ENCODE measurements around the gene C9orf50.

Gene C9orf50

DNA sequence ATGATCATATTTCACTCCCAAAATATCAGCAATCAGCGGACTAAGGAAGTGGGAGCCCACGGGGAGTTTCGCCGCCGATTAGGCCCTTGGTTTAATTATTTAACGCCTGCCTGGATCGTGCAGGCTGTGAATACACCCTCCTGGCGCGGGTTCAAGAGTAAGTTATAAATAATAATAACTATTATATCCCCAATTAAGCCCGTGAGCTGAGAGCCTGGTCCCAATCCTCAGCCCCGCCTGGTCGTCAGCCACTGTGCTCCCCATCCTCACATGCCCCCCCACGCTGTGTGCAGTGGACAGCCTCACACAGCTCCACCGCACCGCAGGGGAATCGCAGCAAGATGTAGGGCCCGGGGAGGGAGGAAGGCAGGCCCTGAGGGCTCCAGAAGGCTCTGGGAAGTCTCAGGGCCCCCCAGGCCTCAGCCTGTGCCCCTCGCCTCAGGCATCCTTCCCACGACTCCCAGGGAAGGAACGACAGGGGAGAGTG is 33.7 kb upstream of the C9orf50 start:
- no peak for DNase-seq (ENCODE audit: low spot score)
- TF ChIP-seq, protein P1, sequence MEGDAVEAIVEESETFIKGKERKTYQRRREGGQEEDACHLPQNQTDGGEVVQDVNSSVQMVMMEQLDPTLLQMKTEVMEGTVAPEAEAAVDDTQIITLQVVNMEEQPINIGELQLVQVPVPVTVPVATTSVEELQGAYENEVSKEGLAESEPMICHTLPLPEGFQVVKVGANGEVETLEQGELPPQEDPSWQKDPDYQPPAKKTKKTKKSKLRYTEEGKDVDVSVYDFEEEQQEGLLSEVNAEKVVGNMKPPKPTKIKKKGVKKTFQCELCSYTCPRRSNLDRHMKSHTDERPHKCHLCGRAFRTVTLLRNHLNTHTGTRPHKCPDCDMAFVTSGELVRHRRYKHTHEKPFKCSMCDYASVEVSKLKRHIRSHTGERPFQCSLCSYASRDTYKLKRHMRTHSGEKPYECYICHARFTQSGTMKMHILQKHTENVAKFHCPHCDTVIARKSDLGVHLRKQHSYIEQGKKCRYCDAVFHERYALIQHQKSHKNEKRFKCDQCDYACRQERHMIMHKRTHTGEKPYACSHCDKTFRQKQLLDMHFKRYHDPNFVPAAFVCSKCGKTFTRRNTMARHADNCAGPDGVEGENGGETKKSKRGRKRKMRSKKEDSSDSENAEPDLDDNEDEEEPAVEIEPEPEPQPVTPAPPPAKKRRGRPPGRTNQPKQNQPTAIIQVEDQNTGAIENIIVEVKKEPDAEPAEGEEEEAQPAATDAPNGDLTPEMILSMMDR (IDR thresholded peaks at IDR 0.05; ENCODE audit: extremely low read depth, missing control alignments) = no peak

DNA sequence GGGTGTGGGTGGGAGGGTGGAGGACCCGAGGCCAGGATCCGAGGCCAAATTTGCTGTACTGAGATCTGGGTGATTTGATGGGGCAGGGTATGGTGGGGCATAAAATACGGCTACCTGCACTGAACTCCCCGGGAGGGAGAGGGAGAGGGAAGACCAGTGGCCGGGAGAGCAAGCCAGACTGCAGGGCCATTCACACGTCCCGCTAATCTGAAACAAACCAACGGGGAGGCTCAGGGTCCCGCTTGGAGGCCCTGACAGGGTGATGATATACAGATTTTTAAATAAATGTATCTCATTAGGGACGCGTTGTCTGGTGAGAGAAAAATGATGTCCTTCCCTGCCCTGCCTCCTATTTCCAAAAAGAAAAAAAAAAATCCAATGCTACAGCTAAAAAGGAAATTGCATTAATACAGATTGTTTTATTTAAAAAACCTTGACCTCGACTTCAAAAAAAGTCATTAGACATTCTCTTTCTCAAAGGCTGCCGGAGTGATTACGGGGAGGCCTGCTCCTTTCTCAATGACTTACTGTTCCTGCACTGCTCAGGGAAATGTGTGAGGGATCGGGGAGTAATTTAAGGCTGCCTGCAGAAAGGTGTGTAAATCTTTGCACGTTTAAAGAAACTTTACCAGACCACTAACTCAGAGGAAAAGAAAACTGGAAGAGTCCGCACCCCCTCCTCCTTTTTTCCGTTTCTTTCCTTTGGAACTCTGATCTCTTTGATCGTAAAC is 33.1 kb upstream of the C9orf50 start:
- DNase-seq (ENCODE audit: low spot score) = no peak
- TF ChIP-seq, protein P1 (IDR thresholded peaks at IDR 0.05; ENCODE audit: extremely low read depth, missing control alignments) = no peak

DNA sequence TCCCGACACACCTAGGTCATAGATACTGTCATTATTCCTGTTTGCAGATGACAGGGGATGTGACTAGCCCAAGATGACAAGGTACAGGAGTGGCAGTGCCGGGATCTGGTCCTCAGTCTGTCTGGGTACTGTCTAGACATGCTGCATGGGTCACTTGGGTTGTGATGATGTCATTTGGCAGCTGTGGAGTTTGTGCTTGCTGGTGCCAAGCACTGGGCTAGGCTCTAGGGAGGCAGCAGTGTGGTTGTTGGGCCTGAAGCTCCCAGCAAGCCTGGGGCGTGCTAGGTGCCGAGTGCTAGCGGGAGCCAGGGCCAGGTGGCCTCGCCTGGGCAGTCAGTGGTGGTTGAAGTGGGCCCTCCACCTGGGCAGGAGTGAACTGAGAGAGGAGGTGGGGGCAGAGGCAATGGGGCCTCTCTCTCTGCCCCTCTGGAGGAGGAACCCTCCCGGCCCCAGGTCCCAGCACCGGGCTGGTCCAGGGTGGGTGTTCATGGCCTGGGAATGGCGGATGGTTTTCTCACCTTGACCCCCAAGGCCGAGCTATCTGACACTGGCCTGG is 29.9 kb upstream of the C9orf50 start:
- DNase-seq (ENCODE audit: low spot score) = no peak
- TF ChIP-seq, protein P1 (IDR thresholded peaks at IDR 0.05; ENCODE audit: extremely low read depth, missing control alignments) = no peak

DNA sequence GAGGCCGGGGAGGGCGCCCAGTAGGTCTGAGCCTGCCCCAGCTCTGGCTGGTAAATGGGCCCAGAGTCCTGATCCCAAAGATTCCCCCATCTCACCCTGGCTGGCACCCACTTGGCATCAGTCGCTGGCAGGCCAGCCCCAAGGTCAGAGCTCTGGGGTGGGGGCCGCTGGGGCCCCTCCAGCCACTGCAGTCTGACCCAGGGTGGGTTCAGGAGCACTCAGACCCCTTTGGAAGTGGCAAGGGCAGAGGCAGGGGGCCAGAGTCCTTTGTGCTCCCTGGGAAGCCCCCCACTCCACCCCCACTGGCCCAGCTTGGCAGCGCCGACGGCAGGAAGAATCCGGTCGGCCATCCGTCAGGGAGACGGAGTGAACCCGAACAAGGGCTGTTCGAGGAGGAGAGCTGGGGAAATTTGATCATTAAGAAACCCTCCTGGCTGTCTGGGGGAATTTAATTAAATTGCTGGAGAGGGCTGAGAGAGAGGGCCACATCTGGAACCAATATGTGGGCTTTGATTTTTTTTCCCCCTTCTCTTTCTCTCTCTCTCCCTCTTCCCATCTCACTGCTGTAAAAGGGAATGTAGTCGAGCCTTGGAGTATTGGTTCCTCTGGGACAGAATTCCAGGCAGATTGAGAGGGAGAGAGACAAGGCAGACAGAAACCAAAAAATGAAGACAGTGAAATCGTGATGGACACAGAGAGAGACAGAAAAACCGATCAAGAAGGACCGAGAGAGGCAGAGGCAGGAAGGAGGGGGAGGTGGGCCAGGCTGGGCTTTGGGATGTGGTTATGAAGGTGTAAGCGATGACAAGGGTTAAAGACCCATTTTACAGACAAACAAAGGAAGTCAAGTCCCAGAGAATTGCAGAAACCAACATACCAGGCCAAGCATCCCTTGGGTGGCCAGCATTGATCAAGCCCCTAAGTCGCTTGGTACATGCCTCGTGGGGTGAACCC is 29.1 kb upstream of the C9orf50 start:
- DNase-seq (ENCODE audit: low spot score) = no peak
- TF ChIP-seq, protein P1 (IDR thresholded peaks at IDR 0.05; ENCODE audit: extremely low read depth, missing control alignments) = no peak

DNA sequence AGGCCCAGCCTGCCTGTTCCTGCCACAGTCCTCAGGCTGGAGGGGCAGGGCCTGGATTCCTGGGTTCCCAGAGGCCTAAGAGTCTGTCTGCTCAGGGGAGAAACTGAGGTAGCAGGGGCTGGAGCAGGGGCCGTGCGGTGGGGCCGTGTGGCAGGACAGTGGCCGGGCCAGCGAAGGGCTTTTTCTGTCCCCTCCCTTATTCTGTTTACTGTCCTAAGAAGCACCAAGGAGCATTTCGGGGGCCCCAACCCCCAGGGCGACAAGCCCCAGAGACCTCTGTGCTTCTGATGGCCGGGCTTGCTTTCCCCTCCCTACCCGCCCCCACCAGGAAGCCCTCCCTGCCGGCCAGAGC is 27.8 kb upstream of the C9orf50 start:
- DNase-seq (ENCODE audit: low spot score) = no peak

DNA sequence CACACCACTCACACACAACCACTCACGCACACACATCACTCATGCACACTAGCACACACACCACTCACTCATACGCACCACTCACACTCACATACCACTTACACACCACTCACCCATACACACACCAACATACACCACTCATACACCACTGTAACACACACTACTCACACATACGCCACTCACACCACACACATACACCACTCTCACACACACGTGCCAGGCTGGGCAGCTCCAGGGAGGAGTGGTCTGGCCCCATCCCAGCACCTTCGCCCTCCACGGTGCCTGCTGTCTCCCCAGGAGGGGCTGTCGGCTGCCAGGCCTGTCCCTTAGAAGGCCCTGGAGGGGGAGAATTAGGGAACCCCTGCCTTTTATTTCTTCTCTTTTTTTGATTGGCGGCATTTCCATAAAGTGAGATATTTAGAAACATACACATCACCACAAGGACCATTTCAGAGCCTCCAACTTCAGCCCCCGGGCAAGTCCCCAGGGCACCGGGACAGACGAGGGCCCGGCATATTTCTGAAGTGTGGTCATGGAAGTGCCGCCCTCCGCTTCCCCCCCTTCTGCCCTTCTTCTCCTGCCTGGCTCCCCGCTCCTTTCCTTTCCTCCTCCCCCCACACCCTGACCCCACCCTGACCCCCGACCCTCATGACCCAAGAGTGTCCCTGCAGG is 27.3 kb upstream of the C9orf50 start:
- DNase-seq (ENCODE audit: low spot score) = no peak
- TF ChIP-seq, protein P1 (IDR thresholded peaks at IDR 0.05; ENCODE audit: extremely low read depth, missing control alignments) = no peak

More for the DNA sequence above, 27.8 kb upstream of the C9orf50 start:
- TF ChIP-seq, protein P1 (IDR thresholded peaks at IDR 0.05; ENCODE audit: extremely low read depth, missing control alignments) = no peak
